Uterus (tissue), 2 donors: ENCODE measurements around the gene EDEM3.

ENCODE experiments used
- POLR2A ChIP-seq, 2 donors: fragments of 450-650 bp; IDR thresholded peaks; one replicate each; pipeline ENCODE4 v1.6.1; 2016; ENCODE audit warnings: antibody characterized with exemption in 2 of 2, mild to moderate bottlenecking in 1 of 2, moderate library complexity in 1 of 2
- TF ChIP-seq, protein P1 (sequence below), 4 experiments: fragments of 200-600 bp in 2 of 4; fragments of 450-650 bp in 2 of 4; sonication (generic) in 2 of 4; IDR thresholded peaks; one replicate each; pipeline ENCODE4 v1.5.1; 2016 to 2019; ENCODE audit warnings: antibody characterized with exemption in 4 of 4, mild to moderate bottlenecking in 2 of 4, moderate library complexity in 1 of 4

DNA sequence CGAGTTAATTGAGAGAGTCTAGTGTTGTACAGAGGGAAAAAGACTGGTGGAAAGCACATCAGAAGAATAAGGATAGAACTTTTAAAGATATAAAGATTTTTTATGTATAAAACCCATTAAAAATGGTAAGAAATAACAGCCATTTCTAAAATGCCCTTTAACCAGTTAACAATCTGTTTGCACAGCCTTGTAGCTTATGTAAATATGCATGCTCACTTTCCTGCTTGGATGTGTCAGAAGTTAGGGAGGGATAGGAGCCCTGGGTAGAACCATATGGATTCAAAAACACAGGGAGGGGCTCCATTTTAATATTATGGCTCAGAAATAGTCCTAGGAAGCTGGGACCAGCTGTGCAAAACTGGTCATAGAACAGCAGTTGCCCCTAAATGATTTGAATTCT, 4.5 kb upstream of the EDEM3 start:
- TF ChIP-seq POLR2A (IDR thresholded peaks at IDR 0.05): no peak
- TF ChIP-seq, protein P1, sequence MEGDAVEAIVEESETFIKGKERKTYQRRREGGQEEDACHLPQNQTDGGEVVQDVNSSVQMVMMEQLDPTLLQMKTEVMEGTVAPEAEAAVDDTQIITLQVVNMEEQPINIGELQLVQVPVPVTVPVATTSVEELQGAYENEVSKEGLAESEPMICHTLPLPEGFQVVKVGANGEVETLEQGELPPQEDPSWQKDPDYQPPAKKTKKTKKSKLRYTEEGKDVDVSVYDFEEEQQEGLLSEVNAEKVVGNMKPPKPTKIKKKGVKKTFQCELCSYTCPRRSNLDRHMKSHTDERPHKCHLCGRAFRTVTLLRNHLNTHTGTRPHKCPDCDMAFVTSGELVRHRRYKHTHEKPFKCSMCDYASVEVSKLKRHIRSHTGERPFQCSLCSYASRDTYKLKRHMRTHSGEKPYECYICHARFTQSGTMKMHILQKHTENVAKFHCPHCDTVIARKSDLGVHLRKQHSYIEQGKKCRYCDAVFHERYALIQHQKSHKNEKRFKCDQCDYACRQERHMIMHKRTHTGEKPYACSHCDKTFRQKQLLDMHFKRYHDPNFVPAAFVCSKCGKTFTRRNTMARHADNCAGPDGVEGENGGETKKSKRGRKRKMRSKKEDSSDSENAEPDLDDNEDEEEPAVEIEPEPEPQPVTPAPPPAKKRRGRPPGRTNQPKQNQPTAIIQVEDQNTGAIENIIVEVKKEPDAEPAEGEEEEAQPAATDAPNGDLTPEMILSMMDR (IDR thresholded peaks at IDR 0.05): no peak
